ENCODE measurements around the gene GGACT.
"Not testable (repeated sequence)": the region's sequence is repeated elsewhere in the genome, so short reads cannot be mapped to it uniquely, and the experiment has no call there.

Gene GGACT

GRCh38 chr13:100530671-100531213, 57.8 kb downstream of the GGACT start:
- no peak for DNase-seq (ENCODE audit: low spot score in 2 of 2)
- Mint-ChIP-seq H3K9me3 (no peaks in the 10 kb centered on the region), H3K27me3 (no peaks in the 10 kb centered on the region), H3K36me3 (ENCODE audit: insufficient read depth) (peaks cover 3% of the 10 kb centered on the region), H3K4me3 (no peak overlapping the region), H3K27ac (ENCODE audit: low read depth) (no peak overlapping the region), H3K4me1 (peaks cover 10% of the 10 kb centered on the region)
- ATAC-seq (replicated peaks; ENCODE audit: extremely low read depth, poor library complexity, severe bottlenecking), result no peak

- Mint-ChIP-seq H3K4me1 (peaks cover 10% of the 10 kb centered on the region), H3K27me3 (no peaks in the 10 kb centered on the region), H3K4me3 (no peak overlapping the region), H3K36me3 (ENCODE audit: insufficient read depth) (no peaks in the 10 kb centered on the region), H3K27ac (ENCODE audit: low read depth) (no peak overlapping the region), H3K9me3 (no peaks in the 10 kb centered on the region)
- ATAC-seq (replicated peaks; ENCODE audit: extremely low read depth, poor library complexity, severe bottlenecking), result no peak
- DNase-seq (ENCODE audit: low spot score in 2 of 2), result no peak
Measured at GRCh38 chr13:100529666-100530377, 58.8 kb downstream of the GGACT start.

- Mint-ChIP-seq H3K4me1 (peaks cover 10% of the 10 kb centered on the region), H3K9me3 (no peaks in the 10 kb centered on the region), H3K36me3 (ENCODE audit: insufficient read depth) (peaks cover 2% of the 10 kb centered on the region), H3K27me3 (no peaks in the 10 kb centered on the region), H3K4me3 (no peak overlapping the region), H3K27ac (ENCODE audit: low read depth) (peak overlapping the region; percentile 51)
- DNase-seq (ENCODE audit: low spot score in 2 of 2), result no peak
- ATAC-seq (replicated peaks; ENCODE audit: extremely low read depth, poor library complexity, severe bottlenecking), result no peak
Measured at GRCh38 chr13:100528820-100529219, 59.8 kb downstream of the GGACT start.

GRCh38 chr13:100528353-100528752, 60.2 kb downstream of the GGACT start:
- H3K27me3 Mint-ChIP-seq, result no peaks in the 10 kb centered on the region
- H3K4me3 Mint-ChIP-seq, result no peak overlapping the region
- H3K27ac Mint-ChIP-seq (ENCODE audit: low read depth), result peak overlapping the region; percentile 10
- no peaks in the 10 kb centered on the region for H3K9me3 Mint-ChIP-seq
- H3K36me3 Mint-ChIP-seq (ENCODE audit: insufficient read depth), result peaks cover 5% of the 10 kb centered on the region
- ATAC-seq (replicated peaks; ENCODE audit: extremely low read depth, poor library complexity, severe bottlenecking) (no peak), DNase-seq (ENCODE audit: low spot score in 2 of 2) (no peak)
- peaks cover 10% of the 10 kb centered on the region for H3K4me1 Mint-ChIP-seq

- H3K9me3 Mint-ChIP-seq, result no peaks in the 10 kb centered on the region
- H3K27ac Mint-ChIP-seq (ENCODE audit: low read depth), result no peak overlapping the region
- peaks cover 6% of the 10 kb centered on the region for H3K36me3 Mint-ChIP-seq (ENCODE audit: insufficient read depth)
- DNase-seq (ENCODE audit: low spot score in 2 of 2) (no peak), ATAC-seq (replicated peaks; ENCODE audit: extremely low read depth, poor library complexity, severe bottlenecking) (no peak)
- no peak overlapping the region for H3K4me3 Mint-ChIP-seq
- no peaks in the 10 kb centered on the region for H3K27me3 Mint-ChIP-seq
- H3K4me1 Mint-ChIP-seq, result peaks cover 10% of the 10 kb centered on the region
Measured at GRCh38 chr13:100527644-100528043, 60.9 kb downstream of the GGACT start.

GRCh38 chr13:100526318-100527000, 62.1 kb downstream of the GGACT start:
- Mint-ChIP-seq H3K4me1 (peaks cover 10% of the 10 kb centered on the region), H3K36me3 (ENCODE audit: insufficient read depth) (peaks cover 8% of the 10 kb centered on the region), H3K4me3 (no peak overlapping the region), H3K27me3 (no peaks in the 10 kb centered on the region), H3K27ac (ENCODE audit: low read depth) (no peak overlapping the region), H3K9me3 (no peaks in the 10 kb centered on the region)
- DNase-seq (ENCODE audit: low spot score in 2 of 2), result no peak
- no peak for ATAC-seq (replicated peaks; ENCODE audit: extremely low read depth, poor library complexity, severe bottlenecking)

- H3K4me1 Mint-ChIP-seq, result peaks cover 10% of the 10 kb centered on the region
- peaks cover 8% of the 10 kb centered on the region for H3K36me3 Mint-ChIP-seq (ENCODE audit: insufficient read depth)
- no peak for ATAC-seq (replicated peaks; ENCODE audit: extremely low read depth, poor library complexity, severe bottlenecking)
- no peak overlapping the region for H3K27ac Mint-ChIP-seq (ENCODE audit: low read depth)
- no peaks in the 10 kb centered on the region for H3K27me3 Mint-ChIP-seq
- H3K4me3 Mint-ChIP-seq, result no peak overlapping the region
- no peaks in the 10 kb centered on the region for H3K9me3 Mint-ChIP-seq
- no peak for DNase-seq (ENCODE audit: low spot score in 2 of 2)
Measured at GRCh38 chr13:100525453-100526317, 62.9 kb downstream of the GGACT start.

GRCh38 chr13:100524688-100525087, 63.9 kb downstream of the GGACT start:
- H3K4me3 Mint-ChIP-seq; H3K9me3 Mint-ChIP-seq; H3K27me3 Mint-ChIP-seq; H3K27ac Mint-ChIP-seq (ENCODE audit: low read depth); DNase-seq (ENCODE audit: low spot score in 2 of 2); H3K4me1 Mint-ChIP-seq; ATAC-seq (replicated peaks; ENCODE audit: extremely low read depth, poor library complexity, severe bottlenecking); H3K36me3 Mint-ChIP-seq (ENCODE audit: insufficient read depth): not testable (repeated sequence)

GRCh38 chr13:100523981-100524386, 64.6 kb downstream of the GGACT start:
- ATAC-seq (replicated peaks; ENCODE audit: extremely low read depth, poor library complexity, severe bottlenecking), result no peak
- peaks cover 2% of the 10 kb centered on the region for H3K4me1 Mint-ChIP-seq
- H3K4me3 Mint-ChIP-seq, result no peak overlapping the region
- no peaks in the 10 kb centered on the region for H3K27me3 Mint-ChIP-seq
- H3K27ac Mint-ChIP-seq (ENCODE audit: low read depth), result no peak overlapping the region
- peaks cover 8% of the 10 kb centered on the region for H3K36me3 Mint-ChIP-seq (ENCODE audit: insufficient read depth)
- DNase-seq (ENCODE audit: low spot score in 2 of 2), result no peak
- H3K9me3 Mint-ChIP-seq, result no peaks in the 10 kb centered on the region

GRCh38 chr13:100523411-100523810, 65.2 kb downstream of the GGACT start:
- no peaks in the 10 kb centered on the region for H3K4me1 Mint-ChIP-seq
- no peak for DNase-seq (ENCODE audit: low spot score in 2 of 2)
- no peaks in the 10 kb centered on the region for H3K27me3 Mint-ChIP-seq
- peaks cover 8% of the 10 kb centered on the region for H3K36me3 Mint-ChIP-seq (ENCODE audit: insufficient read depth)
- H3K4me3 Mint-ChIP-seq, result no peak overlapping the region
- H3K27ac Mint-ChIP-seq (ENCODE audit: low read depth), result no peak overlapping the region
- ATAC-seq (replicated peaks; ENCODE audit: extremely low read depth, poor library complexity, severe bottlenecking), result no peak
- H3K9me3 Mint-ChIP-seq, result no peaks in the 10 kb centered on the region

- H3K27me3 Mint-ChIP-seq, result no peaks in the 10 kb centered on the region
- H3K27ac Mint-ChIP-seq (ENCODE audit: low read depth), result no peak overlapping the region
- H3K4me3 Mint-ChIP-seq, result no peak overlapping the region
Measured at GRCh38 chr13:100522618-100523309, 65.8 kb downstream of the GGACT start.

More at GRCh38 chr13:100522618-100523309, 65.8 kb downstream of the GGACT start:
- DNase-seq (ENCODE audit: low spot score in 2 of 2), result no peak
- H3K9me3 Mint-ChIP-seq, result no peaks in the 10 kb centered on the region
- H3K4me1 Mint-ChIP-seq, result peaks cover 5% of the 10 kb centered on the region
- peaks cover 8% of the 10 kb centered on the region for H3K36me3 Mint-ChIP-seq (ENCODE audit: insufficient read depth)
- no peak for ATAC-seq (replicated peaks; ENCODE audit: extremely low read depth, poor library complexity, severe bottlenecking)

Measured in central memory CD8-positive, alpha-beta T cell (primary cell).